CD4-positive, alpha-beta T cell (primary cell): Measurements from ENCODE around the gene TENM4. TPM values are rescaled to one million over a fixed set of nuclear protein-coding genes. Genes with fewer than 3 reads are reported as not detected.

ENCODE experiments used
- ATAC-seq: fragments of 200-7000 bp; cut with Tn5 transposase; one replicate; pipeline ENCODE4 v1.10.0; 2022; ENCODE audit warnings: mild to moderate bottlenecking; ENCODE audit not compliant: poor library complexity
- CTCF ChIA-PET: fragments of 350-600 bp; sonication (Branson Sonifier 250); formaldehyde crosslinking; loops from one replicate; lab custom pipeline; 2021; ENCODE audit warnings: antibody characterized with exemption, inconsistent platforms; lab: Charles Lee
- POLR2A ChIA-PET: fragments of 350-600 bp; sonication (Branson Sonifier 250); formaldehyde crosslinking; loops from one replicate; lab custom pipeline; 2021; ENCODE audit warnings: antibody characterized with exemption, inconsistent platforms; lab: Charles Lee
- DNase-seq, 14 experiments: peaks; one replicate each; pipeline ENCODE4 v3.0.0-alpha.2; 2013 to 2020; ENCODE audit warnings: mixed read lengths in 2 of 14
- H3K27ac ChIP-seq, 2 donors: one replicate each; pipeline versions ENCODE4 v1.5.1 to v1.7.0; 2013; ENCODE audit warnings: low read length in 2 of 2, low read depth in 1 of 2, mild to moderate bottlenecking in 1 of 2
- H3K27me3 ChIP-seq, 2 experiments: 1 replicate in 1 of 2; 2 replicates in 1 of 2; pipeline versions ENCODE4 v1.6.1 to v1.7.0; 2013; ENCODE audit warnings: low read length in 2 of 2, control low read depth in 1 of 2, mild to moderate bottlenecking in 1 of 2, moderate library complexity in 1 of 2; ENCODE audit not compliant: insufficient read depth in 2 of 2, control insufficient read depth in 1 of 2
- H3K36me3 ChIP-seq: one replicate; pipeline ENCODE4 v1.6.1; 2013; ENCODE audit warnings: low read length, control low read depth; ENCODE audit not compliant: insufficient read depth
- H3K4me1 ChIP-seq: one replicate; pipeline ENCODE4 v1.6.1; 2013; ENCODE audit warnings: low read length, control low read depth; ENCODE audit not compliant: insufficient read depth
- H3K4me3 ChIP-seq: one replicate; pipeline ENCODE4 v1.5.1; 2013; ENCODE audit warnings: mild to moderate bottlenecking, low read length, moderate library complexity
- H3K9me3 ChIP-seq, 2 experiments: 1 replicate in 1 of 2; 2 replicates in 1 of 2; pipeline versions ENCODE4 v1.6.1 to v1.7.0; 2013; ENCODE audit warnings: low read length in 2 of 2, mild to moderate bottlenecking in 2 of 2, control low read depth in 1 of 2, moderate library complexity in 1 of 2; ENCODE audit not compliant: control insufficient read depth in 1 of 2, insufficient read depth in 1 of 2
- H3K27ac Mint-ChIP-seq: one replicate; pipeline ENCODE4 v1.8.0; 2020; ENCODE audit warnings: mixed read lengths
- H3K27me3 Mint-ChIP-seq: one replicate; pipeline ENCODE4 v1.8.0; 2021; ENCODE audit warnings: mixed read lengths
- H3K36me3 Mint-ChIP-seq: one replicate; pipeline ENCODE4 v1.8.0; 2021; ENCODE audit warnings: low read depth, mixed read lengths
- H3K4me1 Mint-ChIP-seq: one replicate; pipeline ENCODE4 v1.8.0; 2021; ENCODE audit warnings: low read depth, mixed read lengths
- H3K4me3 Mint-ChIP-seq: one replicate; pipeline ENCODE4 v1.8.0; 2020; ENCODE audit warnings: mild to moderate bottlenecking, mixed read lengths
- H3K9me3 Mint-ChIP-seq: one replicate; pipeline ENCODE4 v1.8.0; 2020; ENCODE audit warnings: mixed read lengths
- CTCF ChIP-seq: fragments of 200-600 bp; IDR thresholded peaks from one replicate; pipeline ENCODE4 v1.8.0; 2022; ENCODE audit warnings: antibody characterized with exemption, mild to moderate bottlenecking
- intact Hi-C, 2 experiments: fragments of 100-400 bp; cut with DNase I in 1 of 2; cut with micrococcal nuclease in 1 of 2; formaldehyde crosslinking; loops; one replicate each; pipeline versions ENCODE4 v1.15.1 to v1.9.0; 2023 to 2025; cut with DNase I, micrococcal nuclease
- total RNA-seq, 174 experiments: library from RNA in 2 of 174; stranded (reverse) in 2 of 174; gene quantifications; one replicate each; pipeline ENCODE4 v1.2.3 and lab custom pipeline; 2021 to 2026

TENM4 gene
- total RNA-seq, 2 experiments from 2014 or later = 0.22 to 0.31 TPM

GRCh38 chr11:78961247-78961646, 479.6 kb downstream of the TENM4 start:
- H3K36me3 Mint-ChIP-seq = no peaks in the 10 kb centered on the region
- ATAC-seq (no peak), DNase-seq (peak in 1 of 14 experiments; percentile 3)
- CTCF ChIA-PET = no interaction called here
- H3K27ac Mint-ChIP-seq = no peak overlapping the region
- peaks cover 68% of the 10 kb centered on the region for H3K27me3 Mint-ChIP-seq
- H3K4me1 ChIP-seq = no peaks in the 10 kb centered on the region
- H3K4me1 Mint-ChIP-seq = no peaks in the 10 kb centered on the region
- H3K9me3 Mint-ChIP-seq = no peaks in the 10 kb centered on the region
- H3K27me3 ChIP-seq = peaks cover 19 to 27% of the 10 kb centered on the region in 2 experiments
- H3K36me3 ChIP-seq = no peaks in the 10 kb centered on the region
- peaks cover 0 to 4% of the 10 kb centered on the region in 2 experiments for H3K9me3 ChIP-seq
- POLR2A ChIA-PET = no interaction called here
- no peak for TF ChIP-seq CTCF
- peak overlapping the region; percentile 51 for H3K4me3 Mint-ChIP-seq
- intact Hi-C loops = no loop called here
- H3K4me3 ChIP-seq = no peak overlapping the region
- no peak overlapping the region for H3K27ac ChIP-seq

- Histone ChIP-seq H3K4me3 (no peak overlapping the region), H3K36me3 (no peaks in the 10 kb centered on the region), H3K9me3 (peaks cover 0 to 4% of the 10 kb centered on the region in 2 experiments), H3K27ac (no peak overlapping the region), H3K27me3 (peaks cover 17 to 21% of the 10 kb centered on the region in 2 experiments), H3K4me1 (no peaks in the 10 kb centered on the region)
- ChIA-PET POLR2A (no interaction called here), CTCF (no interaction called here)
- no peaks in the 10 kb centered on the region for H3K9me3 Mint-ChIP-seq
- no peak overlapping the region for H3K4me3 Mint-ChIP-seq
- TF ChIP-seq CTCF = no peak
- ATAC-seq (no peak), DNase-seq (no peak)
- no peaks in the 10 kb centered on the region for H3K4me1 Mint-ChIP-seq
- H3K36me3 Mint-ChIP-seq = no peaks in the 10 kb centered on the region
- H3K27ac Mint-ChIP-seq = no peak overlapping the region
- intact Hi-C loops = no loop called here
- H3K27me3 Mint-ChIP-seq = peaks cover 55% of the 10 kb centered on the region
Measured at GRCh38 chr11:78958444-78958843, 482.4 kb downstream of the TENM4 start.

GRCh38 chr11:78957476-78958245, 483.2 kb downstream of the TENM4 start:
- no peak overlapping the region for H3K27ac ChIP-seq
- ChIA-PET CTCF (no interaction called here), POLR2A (no interaction called here)
- H3K36me3 Mint-ChIP-seq = no peaks in the 10 kb centered on the region
- TF ChIP-seq CTCF = no peak
- no peaks in the 10 kb centered on the region for H3K9me3 Mint-ChIP-seq
- DNase-seq (no peak), ATAC-seq (no peak)
- H3K36me3 ChIP-seq = no peaks in the 10 kb centered on the region
- no peak overlapping the region for H3K4me3 ChIP-seq
- peaks cover 0 to 4% of the 10 kb centered on the region in 2 experiments for H3K9me3 ChIP-seq
- H3K27me3 ChIP-seq = peaks cover 15 to 17% of the 10 kb centered on the region in 2 experiments
- no peak overlapping the region for H3K4me3 Mint-ChIP-seq
- peaks cover 49% of the 10 kb centered on the region for H3K27me3 Mint-ChIP-seq
- intact Hi-C loops = no loop called here
- no peak overlapping the region for H3K27ac Mint-ChIP-seq
- no peaks in the 10 kb centered on the region for H3K4me1 Mint-ChIP-seq
- no peaks in the 10 kb centered on the region for H3K4me1 ChIP-seq
